Measurements from ENCODE around the gene TSR3.

TSR3 gene

GRCh38 chr16:1377406-1378010, 25.8 kb upstream of the TSR3 start:
- no peak for DNase-seq (ENCODE audit: low read depth)

GRCh38 chr16:1375741-1376410, 24.2 kb upstream of the TSR3 start:
- DNase-seq (ENCODE audit: low read depth), result no peak

- no peak for DNase-seq (ENCODE audit: low read depth)
Measured at GRCh38 chr16:1375298-1375640, 23.6 kb upstream of the TSR3 start.

GRCh38 chr16:1374418-1375297, 23.0 kb upstream of the TSR3 start:
- no peak for DNase-seq (ENCODE audit: low read depth)

GRCh38 chr16:1372292-1372950, 20.7 kb upstream of the TSR3 start:
- no peak for DNase-seq (ENCODE audit: low read depth)

DNA sequence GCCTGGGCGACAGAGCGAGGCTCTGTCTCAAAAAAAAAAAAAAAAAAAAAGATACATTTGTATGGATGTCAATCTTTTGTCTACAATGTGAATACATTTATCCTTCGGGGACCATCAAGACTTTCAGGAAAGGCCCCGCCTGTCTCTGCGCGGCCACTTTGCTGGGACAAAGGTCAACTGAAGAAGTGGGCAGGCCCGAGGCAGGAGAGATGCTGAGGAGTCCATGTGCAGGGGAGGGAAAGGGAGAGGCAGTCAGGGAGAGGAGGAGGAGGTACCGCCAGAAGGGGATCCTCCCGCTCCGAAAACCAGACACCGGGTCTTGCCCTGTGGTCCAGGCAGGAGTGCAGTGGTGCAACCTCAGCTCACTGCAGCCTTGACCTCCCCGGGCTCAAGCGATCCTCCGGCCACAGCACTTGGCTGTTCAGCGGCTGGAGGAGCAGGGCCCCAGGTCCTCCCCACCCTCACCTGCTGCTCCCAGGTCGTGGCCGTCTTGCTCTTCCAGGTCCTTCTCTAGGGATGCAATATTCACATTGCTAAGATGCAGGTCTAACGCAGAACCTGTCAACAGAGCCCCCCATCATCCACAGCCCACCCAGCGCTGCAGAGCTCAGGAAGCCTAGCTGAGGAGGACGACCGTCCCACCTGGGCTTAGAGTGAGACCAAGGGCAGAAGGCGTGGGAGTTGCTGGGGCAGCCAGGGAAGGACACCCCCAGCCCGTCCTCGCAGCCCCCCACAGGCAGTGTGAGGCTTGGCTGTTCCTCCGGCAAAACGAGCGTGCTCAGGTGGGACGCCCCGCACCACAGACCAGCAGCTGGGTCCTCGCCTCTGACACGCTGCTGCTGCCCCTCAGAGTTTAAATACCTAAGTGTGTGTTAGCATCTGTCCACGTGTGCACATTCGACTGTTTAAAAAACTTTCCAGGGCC, 19.6 kb upstream of the TSR3 start:
- no peak for DNase-seq (ENCODE audit: low read depth)

DNA sequence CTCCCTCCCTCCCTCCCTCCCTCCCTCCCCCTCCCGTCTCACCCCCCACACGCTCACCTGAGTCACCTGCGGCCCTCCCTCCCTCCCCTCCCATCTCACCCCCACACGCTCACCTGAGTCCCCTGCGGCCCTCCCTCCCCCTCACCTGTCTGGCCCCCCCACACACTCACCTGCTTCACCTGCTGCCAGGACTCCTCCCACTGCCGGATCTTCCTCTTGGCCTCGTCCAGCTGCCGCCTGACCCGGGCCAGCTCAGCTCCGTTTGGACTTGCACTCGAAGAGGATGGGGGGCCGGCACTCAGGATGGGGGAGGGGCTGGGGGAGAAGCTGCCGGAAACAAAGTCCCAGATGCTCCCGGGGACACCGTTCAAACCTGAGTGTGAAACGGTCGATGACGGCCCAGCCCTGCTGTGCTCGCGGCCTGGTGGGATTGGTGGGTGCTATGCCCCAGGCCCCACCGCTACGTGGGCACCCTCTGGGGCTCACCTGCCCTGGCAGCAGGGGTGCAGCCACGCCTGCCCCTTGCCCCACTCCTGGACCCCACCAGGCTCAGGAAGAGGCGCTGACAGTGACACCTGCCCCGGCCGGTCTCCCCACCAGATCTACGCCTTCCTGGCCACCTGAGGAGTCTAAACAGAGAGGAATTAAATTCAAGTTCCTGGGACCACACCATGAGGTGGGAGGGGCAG, 16.0 kb upstream of the TSR3 start:
- DNase-seq (ENCODE audit: low read depth), result no peak

- no peak for DNase-seq (ENCODE audit: low read depth)
Measured at GRCh38 chr16:1366712-1367299, 15.1 kb upstream of the TSR3 start.

- DNase-seq (ENCODE audit: low read depth), result no peak
Measured at GRCh38 chr16:1366060-1366711, 14.5 kb upstream of the TSR3 start.

DNA sequence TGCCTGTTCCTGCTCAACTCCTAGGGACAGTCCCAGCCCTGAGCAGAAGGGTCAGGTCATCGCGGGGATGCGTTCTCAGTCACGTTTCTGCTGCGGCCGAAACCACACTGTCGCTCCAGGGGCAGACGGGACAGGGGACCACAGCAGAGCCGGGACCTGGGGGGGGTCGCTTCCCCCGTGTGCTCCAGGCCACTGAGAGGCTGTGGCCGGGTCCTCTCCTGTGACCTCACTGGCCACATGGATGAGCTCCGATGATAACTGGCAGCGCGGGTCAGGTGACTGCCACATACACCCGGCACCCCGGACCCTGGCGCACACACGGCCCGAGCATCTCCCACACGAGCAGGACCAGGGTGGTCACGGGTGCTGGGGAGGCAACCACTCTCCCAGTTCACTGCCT, 12.8 kb upstream of the TSR3 start:
- no peak for DNase-seq (ENCODE audit: low read depth)

DNA sequence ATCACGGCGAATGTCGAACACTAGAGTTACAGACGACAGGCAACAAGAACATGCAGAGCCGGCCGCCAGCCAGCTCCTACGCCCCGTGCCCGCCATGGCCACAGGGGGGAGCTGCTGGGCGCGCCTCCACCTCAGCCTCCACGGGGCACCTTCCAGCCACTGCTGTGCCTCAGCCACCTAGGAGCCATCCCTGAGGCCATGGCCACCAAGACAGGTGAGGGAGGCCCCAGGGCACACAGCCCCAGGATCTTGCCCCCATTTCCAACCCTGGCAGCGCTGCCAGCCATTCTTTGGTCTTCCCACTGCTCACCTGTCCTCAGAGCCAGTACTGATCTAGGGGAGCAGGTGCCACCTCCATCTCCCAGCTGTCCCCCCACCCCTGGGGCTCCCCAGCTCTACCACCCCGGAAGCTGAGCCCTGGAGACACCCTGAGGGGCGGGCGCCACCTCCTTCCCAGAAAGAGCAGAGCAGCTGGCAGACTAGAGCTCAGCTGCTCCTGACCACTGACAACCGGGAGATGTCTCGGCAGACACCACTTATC, 11.9 kb upstream of the TSR3 start:
- DNase-seq (ENCODE audit: low read depth), result no peak

DNA sequence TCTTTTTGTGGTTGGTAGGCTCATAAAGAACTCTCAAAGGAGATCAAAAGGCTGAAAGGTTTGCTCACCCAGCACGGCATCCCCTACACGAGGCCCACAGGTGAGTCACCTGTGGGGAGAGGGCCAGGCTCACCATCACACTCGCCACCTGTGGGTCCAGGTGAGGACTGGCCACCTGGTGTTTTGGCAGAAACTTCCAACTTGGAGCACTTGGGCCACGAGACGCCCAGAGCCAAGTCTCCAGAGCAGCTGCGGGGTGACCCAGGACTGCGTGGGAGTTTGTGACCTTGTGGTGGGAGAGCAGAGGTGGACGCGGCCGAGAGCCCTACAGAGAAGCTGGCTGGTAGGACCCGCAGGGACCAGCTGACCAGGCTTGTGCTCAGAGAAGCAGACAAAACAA, 11.1 kb upstream of the TSR3 start:
- DNase-seq (ENCODE audit: low read depth), result no peak

GRCh38 chr16:1361685-1362360, 10.1 kb upstream of the TSR3 start:
- no peak for DNase-seq (ENCODE audit: low read depth)

GRCh38 chr16:1357906-1358566, 6.4 kb upstream of the TSR3 start:
- no peak for DNase-seq (ENCODE audit: low read depth)

DNA sequence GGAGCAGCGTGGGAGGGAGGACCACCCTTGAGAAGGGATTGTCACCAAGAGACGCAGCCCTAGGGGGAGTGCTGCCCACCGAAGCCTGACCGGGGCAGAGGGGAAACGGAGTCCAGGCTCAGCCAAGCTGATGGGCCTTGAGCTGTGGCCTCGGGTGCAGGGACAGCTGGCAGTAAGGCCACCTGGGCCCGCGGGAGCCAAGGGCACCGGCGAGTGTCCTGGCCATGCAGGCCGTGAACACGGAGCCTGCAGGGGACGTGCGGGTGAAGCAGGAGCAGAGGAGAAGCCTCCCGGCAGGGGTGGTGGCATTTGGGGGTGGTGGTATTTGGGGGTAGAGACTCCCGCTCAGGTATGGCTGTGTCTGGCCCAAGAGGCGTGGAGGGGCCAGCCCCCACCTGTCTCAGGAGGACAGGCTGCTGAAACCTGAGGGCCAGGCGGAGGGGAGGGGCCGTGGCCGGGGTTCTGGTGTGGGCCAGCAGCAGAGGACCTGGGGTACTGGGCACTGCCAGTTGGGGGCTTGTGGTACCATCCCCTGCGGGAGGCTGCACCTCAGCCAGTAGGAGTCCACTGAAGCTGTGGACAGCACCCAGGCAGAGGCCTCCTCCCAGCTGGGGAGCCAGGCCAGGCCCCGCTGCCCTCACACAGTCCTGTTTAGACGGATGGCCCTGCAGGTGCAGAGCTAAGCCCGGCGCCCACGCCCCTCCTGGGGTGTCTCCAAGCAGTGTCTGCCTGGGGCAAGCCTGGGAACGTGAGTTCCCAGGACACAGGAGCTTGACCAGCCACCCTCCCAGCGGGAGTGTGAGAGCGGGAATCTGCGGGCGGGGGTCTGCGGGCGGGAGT, 4.6 kb upstream of the TSR3 start:
- no peak for DNase-seq (ENCODE audit: low read depth)

GRCh38 chr16:1355591-1355990, 3.9 kb upstream of the TSR3 start:
- no peak for DNase-seq (ENCODE audit: low read depth)

- DNase-seq (ENCODE audit: low read depth), result no peak
Measured at GRCh38 chr16:1354815-1355540, 3.3 kb upstream of the TSR3 start.

Measured in HS-27A (cell line).